ENCODE data around the gene SLC9B2.

GRCh38 chr4:103008875-103009729, 67.5 kb downstream of the SLC9B2 start:
- TF ChIP-seq CTCF (IDR thresholded peaks at IDR 0.05; ENCODE audit: low read depth, low read length) (peak; percentile 41), POLR2A (IDR thresholded peaks at IDR 0.05; ENCODE audit: extremely low read depth, insufficient read length) (no peak)
